HG03432 (cell line): ENCODE data around the gene KRTAP3-2.
"Not testable (repeated sequence)": the region's sequence is repeated elsewhere in the genome, so short reads cannot be mapped to it uniquely, and the experiment has no call there.

ENCODE experiments used
- ATAC-seq: cut with Tn5 transposase; IDR thresholded peaks from one replicate; pipeline ENCODE4 v1.9.1; 2021; ENCODE audit warnings: mild to moderate bottlenecking, moderate library complexity; ENCODE audit not compliant: unreplicated experiment

KRTAP3-2 gene

DNA sequence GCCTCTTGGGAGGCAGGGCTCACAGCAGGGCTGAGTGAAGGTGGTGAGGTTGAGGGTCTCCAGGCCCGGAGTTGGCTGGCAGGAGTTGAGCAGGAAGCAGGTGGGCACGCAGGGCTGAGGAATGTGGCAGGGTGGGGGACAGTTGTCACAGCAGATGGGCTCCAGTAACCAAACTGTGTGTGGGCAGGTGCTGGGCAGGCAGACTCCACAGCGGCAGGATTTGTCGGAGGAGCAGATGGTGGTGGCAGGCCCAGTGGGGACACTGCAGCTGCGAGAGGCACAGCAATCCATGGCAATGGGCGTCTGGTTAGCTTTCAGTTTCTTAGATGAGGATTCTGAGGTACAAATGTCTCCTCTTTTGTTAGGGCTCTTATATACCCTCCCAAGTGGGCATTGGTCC, at the start of gene KRTAP3-2:
KRTAP3-2 (minus strand) TSS at position 344 of the 400 bp plus-strand sequence; CDS start at position 291, 53 bp downstream.
- not testable (repeated sequence) for ATAC-seq

DNA sequence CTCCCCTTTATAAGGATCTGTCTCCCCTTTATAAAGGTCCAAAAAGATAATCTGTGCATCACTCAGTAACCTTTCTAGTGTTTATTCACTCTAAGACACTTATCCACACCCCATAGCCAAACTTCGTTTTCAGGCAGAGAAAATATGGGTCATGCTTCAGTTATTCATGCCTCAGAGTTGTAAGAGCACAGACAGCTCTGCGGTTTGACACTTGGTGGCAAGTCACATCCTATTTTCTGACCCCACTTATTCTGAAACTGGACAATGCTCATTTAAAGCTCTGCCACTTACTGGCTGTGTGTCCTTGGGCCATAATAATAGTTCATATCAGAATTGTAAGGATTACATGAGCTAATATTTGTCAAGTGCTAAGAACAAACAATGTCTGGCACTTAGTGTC, 49.4 kb upstream of the KRTAP3-2 start:
- no peak for ATAC-seq

DNA sequence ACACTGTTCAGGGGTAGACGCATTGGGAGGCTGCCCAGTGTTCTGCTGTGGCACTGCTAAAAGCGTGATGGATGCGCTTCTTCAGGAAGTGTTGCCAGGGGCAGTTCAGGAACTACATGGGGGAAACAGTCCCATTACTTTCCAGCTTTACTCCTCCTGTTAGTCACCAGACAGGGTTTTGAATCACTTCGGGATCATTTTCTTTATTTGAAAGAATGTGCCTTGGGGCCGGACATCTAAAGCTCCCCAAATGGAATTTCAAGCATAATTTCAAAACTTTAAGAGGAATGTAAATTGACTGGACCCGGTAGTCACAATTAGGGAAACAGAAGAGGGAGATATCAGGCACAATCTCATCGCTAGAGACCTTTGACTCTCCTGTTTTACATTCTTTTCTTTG, 48.7 kb upstream of the KRTAP3-2 start:
- no peak for ATAC-seq

DNA sequence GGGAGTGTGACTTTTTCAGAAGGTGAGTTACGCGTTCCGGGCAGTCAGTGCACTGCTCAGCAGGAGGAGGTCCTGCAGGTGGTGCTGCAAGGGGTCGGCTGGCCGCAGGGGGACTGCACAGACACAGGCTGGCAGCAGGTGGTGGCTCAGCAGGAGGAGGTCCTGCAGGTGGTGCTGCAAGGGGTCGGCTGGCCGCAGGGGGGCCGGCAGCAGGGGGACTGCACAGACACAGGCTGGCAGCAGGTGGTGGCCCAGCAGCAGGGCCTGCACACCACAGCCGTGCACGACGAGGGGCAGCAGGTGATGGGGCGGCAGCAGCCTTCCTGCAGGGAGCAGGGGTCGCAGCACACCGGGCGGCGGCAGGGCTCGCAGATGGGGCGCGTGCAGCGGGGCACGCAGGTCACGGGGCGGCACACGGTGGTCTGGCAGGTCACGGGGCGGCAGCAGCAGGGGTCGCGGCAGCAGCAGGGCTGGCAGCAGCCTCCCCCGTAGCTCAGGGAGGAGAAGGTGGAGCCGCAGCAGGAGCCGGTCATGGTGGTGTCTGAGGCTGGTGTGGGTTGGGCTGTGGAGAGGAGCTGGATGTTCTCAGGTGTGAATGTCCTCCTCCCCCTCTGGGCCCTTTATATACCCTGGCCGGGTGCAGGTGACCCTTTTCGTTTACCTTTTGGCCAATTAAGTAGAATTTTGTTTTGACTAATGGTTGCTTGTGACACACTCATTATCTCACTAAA, 47.2 kb upstream of the KRTAP3-2 start, which contains the start of gene KRTAP2-1:
KRTAP2-1 (minus strand) TSS at position 582 of the 731 bp plus-strand sequence; CDS start at position 533, 49 bp downstream.
- ATAC-seq = not testable (repeated sequence)

DNA sequence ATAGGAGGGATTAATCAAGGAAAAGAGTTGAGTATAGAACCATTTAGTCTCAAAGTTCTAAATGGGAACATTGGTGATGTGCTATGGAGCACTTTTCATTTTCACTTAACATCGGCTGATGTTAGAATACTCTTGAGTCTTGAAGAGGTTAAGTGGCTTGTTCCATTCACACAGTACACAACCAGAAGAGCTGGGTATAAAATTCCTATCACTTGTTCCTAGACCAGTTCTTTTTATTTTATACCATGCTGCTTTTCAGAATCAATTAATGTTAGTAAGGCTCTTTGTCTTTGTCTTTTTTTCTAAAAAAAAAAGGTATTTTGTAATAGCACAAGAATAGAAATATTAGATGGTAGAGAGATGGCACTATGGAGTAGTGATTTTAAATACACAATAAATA, 43.2 kb upstream of the KRTAP3-2 start:
- ATAC-seq = no peak

DNA sequence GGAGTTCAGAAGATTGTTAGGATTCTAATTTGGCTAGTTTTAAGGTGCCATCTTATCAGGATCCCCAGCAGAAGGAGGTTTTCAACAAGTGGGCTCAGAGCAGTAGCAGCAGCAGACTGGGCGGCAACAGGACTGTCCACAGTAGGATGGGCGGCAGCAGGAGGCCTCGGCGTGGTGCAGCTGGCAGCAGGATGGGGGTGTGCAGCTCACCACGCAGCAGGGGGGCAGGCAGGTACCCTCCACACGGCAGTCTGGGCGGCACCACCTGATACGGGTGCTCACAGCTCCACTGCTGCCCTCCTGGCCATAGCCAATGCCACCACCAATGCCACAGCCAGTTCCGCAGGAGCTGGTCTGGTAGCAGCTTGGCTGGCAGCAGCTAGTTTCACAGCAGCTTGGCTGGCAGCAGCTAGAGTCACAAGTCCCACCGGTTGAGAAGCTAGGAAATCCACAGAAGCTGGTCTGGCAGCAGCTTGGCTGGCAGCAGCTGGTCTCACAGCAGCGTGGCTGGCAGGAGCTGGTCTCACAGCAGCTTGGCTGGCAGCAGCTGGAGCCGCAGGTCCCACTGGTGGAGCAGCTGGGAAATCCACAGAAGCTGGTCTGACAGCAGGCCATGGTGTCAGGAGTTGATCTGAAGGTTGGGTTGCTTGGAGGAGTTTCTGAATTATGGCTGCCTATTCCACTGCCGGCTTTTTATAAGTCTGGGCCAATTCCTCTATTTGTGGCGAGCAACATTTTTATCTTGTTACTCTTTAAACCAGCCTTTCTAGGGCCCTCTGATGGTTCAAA, 41.3 kb upstream of the KRTAP3-2 start, which contains the start of gene KRTAP1-1:
KRTAP1-1 (minus strand) TSS at position 668 of the 789 bp plus-strand sequence; CDS start at position 615, 53 bp downstream.
- ATAC-seq = not testable (repeated sequence)

DNA sequence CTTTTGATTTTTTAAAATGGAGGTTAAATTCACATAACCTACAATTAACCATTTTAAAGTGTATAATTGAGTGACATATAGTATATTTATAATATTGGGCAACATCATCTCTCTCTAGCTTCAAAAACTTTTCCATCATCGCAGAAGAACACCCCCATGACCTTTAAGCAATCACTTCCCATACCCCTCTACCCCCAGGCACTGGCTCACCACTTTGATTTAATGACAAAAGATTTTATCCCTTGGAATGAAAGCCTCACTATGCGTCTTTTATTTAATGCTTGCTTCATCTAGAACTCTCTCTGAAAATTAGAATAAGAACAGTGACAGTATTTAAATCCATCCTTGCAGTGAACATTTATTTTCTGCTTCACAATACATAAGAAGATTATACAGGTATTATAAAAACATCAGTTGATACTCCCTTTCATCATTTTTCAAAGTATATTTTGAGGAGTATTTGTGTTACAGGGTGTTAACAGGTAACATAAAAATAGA, 38.2 kb upstream of the KRTAP3-2 start:
- no peak for ATAC-seq

DNA sequence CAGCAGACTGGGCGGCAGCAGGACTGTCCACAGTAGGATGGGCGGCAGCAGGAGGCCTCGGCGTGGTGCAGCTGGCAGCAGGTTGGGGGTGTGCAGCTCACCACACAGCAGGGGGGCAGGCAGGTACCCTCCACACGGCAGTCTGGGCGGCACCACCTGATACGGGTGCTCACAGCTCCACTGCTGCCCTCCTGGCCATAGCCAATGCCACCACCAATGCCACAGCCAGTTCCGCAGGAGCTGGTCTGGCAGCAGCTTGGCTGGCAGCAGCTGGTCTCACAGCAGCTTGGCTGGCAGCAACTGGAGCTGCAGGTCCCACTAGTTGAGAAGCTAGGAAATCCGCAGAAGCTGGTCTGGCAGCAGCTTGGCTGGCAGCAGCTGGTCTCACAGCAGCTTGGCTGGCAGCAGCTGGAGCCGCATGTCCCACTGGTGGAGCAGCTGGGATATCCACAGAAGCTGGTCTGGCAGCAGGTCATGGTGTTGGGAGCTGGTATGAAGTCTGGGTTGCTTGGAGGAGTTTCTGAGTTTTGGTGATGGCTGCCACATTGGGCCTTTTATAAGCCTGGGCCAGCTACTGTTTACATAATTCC, 34.7 kb upstream of the KRTAP3-2 start, which contains the start of gene KRTAP1-3:
KRTAP1-3 (minus strand) TSS at position 529 of the 590 bp plus-strand sequence; CDS start at position 476, 53 bp downstream.
- not testable (repeated sequence) for ATAC-seq

DNA sequence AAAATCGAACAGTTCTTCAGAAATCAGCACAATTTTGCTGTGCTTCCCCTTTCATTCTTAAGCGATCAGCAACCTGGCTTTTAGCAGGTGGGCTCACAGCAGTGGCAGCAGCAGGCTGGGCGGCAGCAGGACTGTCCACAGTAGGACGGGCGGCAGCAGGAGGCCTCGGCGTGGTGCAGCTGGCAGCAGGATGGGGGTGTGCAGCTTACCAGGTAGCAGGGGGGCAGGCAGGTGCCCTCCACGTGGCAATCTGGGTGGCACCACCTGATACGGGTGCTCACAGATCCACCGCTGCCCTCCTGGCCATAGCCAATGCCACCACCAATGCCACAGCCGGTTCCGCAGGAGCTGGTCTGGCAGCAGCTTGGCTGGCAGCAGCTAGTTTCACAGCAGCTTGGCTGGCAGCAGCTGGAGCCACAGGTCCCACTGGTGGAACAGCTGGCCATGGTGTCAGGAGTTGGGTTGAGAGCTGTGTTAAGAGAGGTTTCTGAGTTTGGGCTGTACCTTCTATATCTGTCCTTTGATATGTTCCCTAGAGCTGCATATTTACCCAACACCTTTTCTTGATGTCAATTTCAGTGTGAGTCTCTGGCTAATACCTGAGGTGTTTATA, 30.0 kb upstream of the KRTAP3-2 start, which contains the start of gene KRTAP1-4:
KRTAP1-4 (minus strand) TSS at position 563 of the 613 bp plus-strand sequence; CDS start at position 446, 117 bp downstream.
- no peak for ATAC-seq

DNA sequence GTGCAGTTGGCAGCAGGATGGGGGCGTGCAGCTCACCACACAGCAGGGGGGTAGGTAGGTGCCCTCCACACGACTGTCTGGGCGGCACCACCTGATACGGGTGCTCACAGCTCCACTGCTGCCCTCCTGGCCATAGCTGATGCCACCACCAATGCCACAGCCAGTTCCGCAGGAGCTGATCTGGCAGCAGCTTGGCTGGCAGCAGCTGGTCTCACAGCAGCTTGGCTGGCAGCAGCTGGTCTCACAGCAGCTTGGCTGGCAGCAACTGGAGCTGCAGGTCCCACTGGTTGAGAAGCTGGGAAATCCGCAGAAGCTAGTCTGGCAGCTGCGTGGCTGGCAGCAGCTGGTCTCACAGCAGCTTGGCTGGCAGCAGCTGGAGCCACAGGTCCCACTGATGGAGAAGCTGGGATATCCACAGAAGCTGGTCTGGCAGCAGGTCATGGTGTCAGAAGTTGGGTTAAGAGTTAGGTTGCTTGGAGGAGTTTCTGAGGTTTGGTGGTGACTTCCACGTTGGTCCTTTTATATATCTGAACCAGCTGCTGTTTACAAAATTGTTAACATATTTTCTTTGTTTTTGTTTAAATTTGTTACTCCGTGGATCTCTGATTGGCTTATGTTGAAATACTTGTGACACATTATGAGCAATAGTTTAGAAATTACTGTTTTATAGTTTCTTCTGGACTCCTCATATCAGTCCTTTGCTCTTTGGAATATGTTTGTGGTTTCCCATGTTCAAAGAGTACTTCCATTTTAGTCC, 27.2 kb upstream of the KRTAP3-2 start, which contains the start of gene KRTAP1-5:
KRTAP1-5 (minus strand) TSS at position 494 of the 757 bp plus-strand sequence; CDS start at position 441, 53 bp downstream.
- no peak for ATAC-seq

DNA sequence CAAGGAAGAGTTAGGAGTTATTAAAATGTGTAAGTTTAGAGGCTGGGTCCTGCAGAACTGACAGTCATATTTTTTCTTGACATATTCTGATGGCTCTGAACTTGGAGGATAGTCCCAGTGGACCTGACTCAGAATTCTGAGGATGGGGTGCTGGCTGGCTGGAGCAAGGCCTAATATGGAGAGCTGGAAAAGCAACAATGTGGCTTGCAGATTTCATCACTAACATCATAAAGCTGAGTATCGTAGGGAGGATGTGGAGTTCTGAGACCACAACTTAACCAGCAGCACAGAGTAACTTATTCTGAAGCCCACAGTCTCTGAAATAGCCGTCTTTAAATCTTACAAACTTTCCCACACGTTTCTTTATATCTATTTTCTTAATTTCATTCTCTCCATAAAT, 25.0 kb upstream of the KRTAP3-2 start:
- ATAC-seq = no peak

DNA sequence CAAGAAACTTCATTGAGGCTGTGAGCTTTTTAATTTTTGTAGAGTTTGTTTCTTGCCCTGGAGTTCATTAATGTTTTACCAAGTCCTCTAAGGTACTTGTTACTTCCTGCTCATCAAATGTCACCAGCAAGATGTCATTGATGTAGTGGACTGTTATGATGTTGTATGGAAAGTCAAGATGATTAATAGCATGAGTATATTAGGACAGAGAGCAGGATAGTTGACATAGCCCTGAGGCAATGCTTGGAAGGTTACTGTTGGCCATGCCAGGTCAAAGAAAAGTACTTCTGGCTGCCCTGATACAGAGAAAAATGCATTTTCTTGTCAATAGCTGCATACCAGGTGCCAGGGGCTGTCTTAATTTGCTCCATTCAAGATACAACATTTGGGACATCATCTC, 20.6 kb upstream of the KRTAP3-2 start:
- no peak for ATAC-seq

DNA sequence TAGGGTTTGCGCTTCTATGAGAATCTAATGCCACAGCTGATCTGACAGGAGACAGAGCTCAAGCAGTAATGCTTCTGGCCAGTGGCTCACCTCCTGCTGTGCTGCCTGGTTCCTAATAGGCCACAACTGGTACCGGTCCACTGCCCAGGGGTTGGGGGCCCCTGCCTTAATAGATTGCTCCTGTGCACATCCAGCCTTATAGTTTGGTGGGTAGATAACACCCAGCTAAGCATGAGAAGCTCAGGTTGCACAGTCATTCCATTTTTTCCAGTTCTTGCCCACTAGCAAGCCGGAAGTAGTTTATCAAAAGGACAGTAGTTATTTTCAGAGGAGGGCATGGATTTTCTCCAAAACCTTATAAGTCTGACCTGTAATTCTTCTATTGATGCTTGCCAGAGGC, 19.7 kb upstream of the KRTAP3-2 start:
- no peak for ATAC-seq

DNA sequence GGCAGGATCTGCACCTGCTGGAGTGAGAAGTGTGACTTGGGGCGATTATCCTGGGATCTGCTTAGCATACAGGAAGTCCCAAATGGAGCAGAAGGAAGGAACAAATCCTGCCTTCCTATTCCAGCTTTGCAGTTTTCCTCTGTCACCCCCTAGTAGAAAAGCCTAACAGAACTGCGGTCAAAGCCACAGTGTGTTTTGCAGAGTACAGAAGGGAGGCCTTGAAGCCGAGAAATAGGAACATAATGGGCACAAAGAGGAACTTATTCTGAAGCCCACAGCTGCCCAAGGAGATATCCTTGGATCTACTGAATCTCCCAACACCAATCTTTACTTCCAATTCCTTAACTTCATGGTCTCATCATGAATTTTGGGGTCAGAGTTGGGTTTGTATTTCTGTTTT, 18.8 kb upstream of the KRTAP3-2 start:
- ATAC-seq = no peak

DNA sequence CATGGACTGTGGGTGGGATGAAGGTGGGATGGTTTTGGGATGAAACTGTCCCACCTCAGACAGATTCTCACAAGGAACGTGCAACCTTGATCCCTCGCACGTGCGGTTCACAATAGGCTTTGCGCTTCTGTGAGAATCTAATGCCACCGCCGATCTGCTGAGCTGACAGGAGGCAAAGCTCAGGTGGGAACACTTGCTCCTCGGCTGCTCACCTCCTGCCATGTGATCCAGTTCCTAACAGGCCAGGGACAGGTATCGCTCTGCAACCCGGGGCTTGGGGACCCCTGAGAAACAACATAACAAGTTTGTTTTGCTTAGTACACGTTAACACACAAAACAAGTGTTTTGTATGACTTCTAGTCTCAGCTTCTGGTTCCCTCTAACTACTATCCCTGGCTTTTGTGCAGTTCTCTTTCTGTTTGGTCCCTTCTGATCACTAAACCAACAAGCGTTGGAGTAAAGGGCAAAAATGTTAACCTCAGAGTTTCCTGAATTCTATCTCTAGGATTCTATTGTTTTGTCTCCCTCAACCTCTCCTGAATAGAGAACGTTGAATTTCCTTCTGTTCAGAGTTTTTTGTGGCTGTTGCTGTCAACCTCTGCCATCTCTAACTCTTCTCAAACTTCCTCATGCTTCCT, 17.0 kb upstream of the KRTAP3-2 start:
- no peak for ATAC-seq

DNA sequence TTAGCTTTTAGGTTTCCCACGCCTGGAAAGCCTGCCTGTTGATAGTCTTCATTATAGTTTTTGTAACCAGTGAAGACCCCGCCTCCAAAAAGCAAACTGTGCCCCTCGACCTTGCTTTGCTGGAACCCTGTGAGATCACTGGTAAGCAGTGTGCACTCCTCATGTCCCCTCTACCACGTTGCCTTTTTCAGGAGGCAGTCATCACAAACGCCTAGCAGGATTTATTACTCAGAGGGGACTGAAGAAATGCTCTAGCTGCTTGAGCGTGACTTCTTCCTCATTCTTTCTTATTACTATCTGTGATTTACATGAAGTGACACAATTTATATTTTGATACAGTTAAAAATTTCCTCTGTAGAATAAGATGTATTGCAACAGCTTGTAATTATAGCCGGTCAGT, 15.7 kb upstream of the KRTAP3-2 start:
- no peak for ATAC-seq

DNA sequence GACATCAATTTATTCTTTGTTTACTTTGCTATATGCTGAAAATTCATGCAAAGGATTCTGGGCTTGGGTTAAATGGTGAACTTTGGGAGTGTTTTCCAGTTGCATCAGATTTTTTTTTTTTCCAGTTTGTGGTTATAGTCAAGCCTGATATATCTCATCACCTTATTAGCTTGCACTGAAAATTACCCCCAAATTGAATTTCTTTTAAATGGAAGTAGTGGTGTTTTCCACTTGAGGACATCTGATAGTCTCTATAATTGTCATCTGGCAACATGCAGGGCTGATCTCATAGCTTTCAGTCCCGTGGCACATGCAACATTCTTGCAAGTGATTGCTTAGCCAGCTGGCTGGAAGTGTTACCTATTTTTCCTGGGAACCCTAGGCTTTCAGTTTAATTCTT, 13.9 kb upstream of the KRTAP3-2 start:
- no peak for ATAC-seq

DNA sequence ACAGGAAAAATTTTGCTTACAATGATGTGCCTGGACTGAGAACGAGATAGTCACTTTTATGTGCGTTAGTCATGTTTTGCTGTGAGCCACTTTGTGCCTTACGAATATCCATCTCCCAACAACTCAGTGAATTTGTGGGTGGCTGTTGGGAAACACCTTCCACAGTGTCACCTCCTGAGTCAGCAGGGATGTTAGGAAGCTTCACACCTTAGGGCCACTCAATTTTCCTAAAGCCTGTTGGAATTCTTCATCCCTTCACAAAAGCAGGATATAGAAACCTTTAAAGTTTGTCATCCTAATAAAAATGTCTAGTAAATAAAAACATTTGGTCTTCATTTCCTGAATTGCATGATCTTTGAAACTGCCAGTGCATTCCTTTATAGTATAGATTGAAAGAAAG, 13.5 kb upstream of the KRTAP3-2 start:
- ATAC-seq = no peak
